ENCODE results near the gene SKIC2. TPM values are rescaled to one million over a fixed set of nuclear protein-coding genes. Genes with fewer than 3 reads are reported as not detected.
A peak's percentile ranks its signal among the peaks of the same experiment; 100 is the strongest.

SKIC2 gene
- total RNA-seq, 1 donor from 2014 or later, result 44.8 TPM

GRCh38 chr6:31935823-31936222, 23.2 kb upstream of the SKIC2 start:
- DNase-seq (ENCODE audit: low read depth) (no peak), FAIRE-seq (no peak)
- Histone ChIP-seq H3K36me3 (ENCODE audit: control insufficient read depth, insufficient read depth, low read length) (no peaks in the 10 kb centered on the region), H3K4me3 (ENCODE audit: low read depth, low read length) (no peak overlapping the region), H3K27me3 (ENCODE audit: control insufficient read depth, insufficient read depth, low read length) (no peaks in the 10 kb centered on the region)
- TF ChIP-seq CTCF (IDR thresholded peaks at IDR 0.05; ENCODE audit: insufficient read depth, low read length, severe bottlenecking), result no peak

DNA sequence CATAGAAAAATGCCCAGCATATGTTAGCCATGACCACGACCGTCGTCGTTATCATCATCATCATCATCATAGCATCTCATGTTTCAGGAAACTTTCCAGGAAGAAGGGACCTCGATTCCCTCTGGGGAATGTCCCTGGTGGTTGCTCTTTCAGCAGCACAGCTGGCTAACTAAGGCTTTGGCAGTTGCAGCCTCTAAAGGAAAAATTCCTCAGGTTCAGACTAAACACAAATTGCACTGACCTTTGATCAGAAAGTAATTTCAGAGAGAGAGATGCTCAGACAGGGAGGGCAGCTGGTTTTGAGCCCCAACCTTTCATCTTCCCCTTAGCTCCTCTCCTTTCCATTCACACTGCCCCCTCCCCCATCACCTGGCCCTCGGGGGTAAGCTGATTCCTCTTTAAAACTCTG, 18.7 kb upstream of the SKIC2 start:
- peak; percentile 15 for DNase-seq (ENCODE audit: low read depth)
- Histone ChIP-seq H3K4me3 (ENCODE audit: low read depth, low read length) (no peak overlapping the region), H3K36me3 (ENCODE audit: control insufficient read depth, insufficient read depth, low read length) (no peaks in the 10 kb centered on the region), H3K27me3 (ENCODE audit: control insufficient read depth, insufficient read depth, low read length) (no peaks in the 10 kb centered on the region)
- FAIRE-seq, result no peak
- no peak for TF ChIP-seq CTCF (IDR thresholded peaks at IDR 0.05; ENCODE audit: insufficient read depth, low read length, severe bottlenecking)

DNA sequence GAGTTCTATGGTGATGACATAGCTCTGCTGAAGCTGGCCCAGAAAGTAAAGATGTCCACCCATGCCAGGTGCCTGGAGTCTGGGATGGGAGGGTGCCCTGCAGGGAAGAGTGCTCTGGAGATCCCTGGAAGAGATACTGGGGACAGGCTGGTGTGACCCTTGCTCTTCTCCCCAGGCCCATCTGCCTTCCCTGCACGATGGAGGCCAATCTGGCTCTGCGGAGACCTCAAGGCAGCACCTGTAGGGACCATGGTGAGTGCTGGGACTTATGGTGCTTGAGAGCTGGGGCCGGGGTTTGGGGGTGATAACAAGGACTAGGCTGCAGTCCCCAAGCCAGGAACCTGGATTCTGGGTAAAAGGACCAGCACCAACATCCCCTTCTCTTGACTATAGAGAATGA, 15.2 kb upstream of the SKIC2 start:
- Histone ChIP-seq H3K4me3 (ENCODE audit: low read depth, low read length) (no peak overlapping the region), H3K36me3 (ENCODE audit: control insufficient read depth, insufficient read depth, low read length) (no peaks in the 10 kb centered on the region), H3K27me3 (ENCODE audit: control insufficient read depth, insufficient read depth, low read length) (no peaks in the 10 kb centered on the region)
- DNase-seq (ENCODE audit: low read depth) (no peak), FAIRE-seq (no peak)
- TF ChIP-seq CTCF (IDR thresholded peaks at IDR 0.05; ENCODE audit: insufficient read depth, low read length, severe bottlenecking), result no peak

DNA sequence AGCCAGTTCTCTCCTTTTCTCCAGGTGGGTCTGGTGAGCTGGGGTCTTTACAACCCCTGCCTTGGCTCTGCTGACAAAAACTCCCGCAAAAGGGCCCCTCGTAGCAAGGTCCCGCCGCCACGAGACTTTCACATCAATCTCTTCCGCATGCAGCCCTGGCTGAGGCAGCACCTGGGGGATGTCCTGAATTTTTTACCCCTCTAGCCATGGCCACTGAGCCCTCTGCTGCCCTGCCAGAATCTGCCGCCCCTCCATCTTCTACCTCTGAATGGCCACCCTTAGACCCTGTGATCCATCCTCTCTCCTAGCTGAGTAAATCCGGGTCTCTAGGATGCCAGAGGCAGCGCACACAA, 13.8 kb upstream of the SKIC2 start:
- H3K36me3 ChIP-seq (ENCODE audit: control insufficient read depth, insufficient read depth, low read length), result no peaks in the 10 kb centered on the region
- H3K27me3 ChIP-seq (ENCODE audit: control insufficient read depth, insufficient read depth, low read length), result no peaks in the 10 kb centered on the region
- no peak for DNase-seq (ENCODE audit: low read depth)
- H3K4me3 ChIP-seq (ENCODE audit: low read depth, low read length), result no peak overlapping the region
- no peak for TF ChIP-seq CTCF (IDR thresholded peaks at IDR 0.05; ENCODE audit: insufficient read depth, low read length, severe bottlenecking)
- no peak for FAIRE-seq

- peak within 1 kb of the TSS; percentile 15 for H3K4me3 ChIP-seq (ENCODE audit: low read depth, low read length)
- no peaks in the 10 kb centered on the region for H3K36me3 ChIP-seq (ENCODE audit: control insufficient read depth, insufficient read depth, low read length)
- no peak for TF ChIP-seq CTCF (IDR thresholded peaks at IDR 0.05; ENCODE audit: insufficient read depth, low read length, severe bottlenecking)
- DNase-seq (ENCODE audit: low read depth) (peak; percentile 87), FAIRE-seq (no peak)
- no peaks in the 10 kb centered on the region for H3K27me3 ChIP-seq (ENCODE audit: control insufficient read depth, insufficient read depth, low read length)
Observed at GRCh38 chr6:31945507-31946369, 13.2 kb upstream of the SKIC2 start, which contains the start of gene CFB. CFB (plus strand) TSS chr6:31946095; CDS start chr6:31946222, 127 bp downstream.

Data from bronchial epithelial cell (primary cell).